ENCODE data around the gene CLDN24.

DNA sequence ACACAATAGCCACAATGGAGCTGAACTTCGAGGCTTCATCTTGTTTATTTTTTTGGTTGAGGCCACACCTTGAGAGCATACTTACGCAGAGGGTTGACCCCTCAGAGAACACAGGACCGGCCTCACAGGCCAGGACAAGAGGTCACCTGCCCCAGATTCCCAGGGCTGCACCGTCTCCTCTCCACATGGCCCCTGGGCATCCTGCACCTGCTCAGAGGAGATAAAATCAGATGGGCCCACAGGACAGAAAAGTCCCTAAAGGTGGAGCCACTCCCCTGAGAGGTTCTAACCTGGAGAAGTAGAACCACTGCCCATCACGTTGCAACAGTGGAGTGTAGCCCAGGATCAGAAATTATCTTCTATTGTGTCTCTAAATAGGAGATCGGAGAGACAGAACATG is 1.1 kb upstream of the CLDN24 start:
- no peak for TF ChIP-seq POLR2A (IDR thresholded peaks at IDR 0.05; ENCODE audit: extremely low read depth, insufficient read length)
- TF ChIP-seq, protein P1, sequence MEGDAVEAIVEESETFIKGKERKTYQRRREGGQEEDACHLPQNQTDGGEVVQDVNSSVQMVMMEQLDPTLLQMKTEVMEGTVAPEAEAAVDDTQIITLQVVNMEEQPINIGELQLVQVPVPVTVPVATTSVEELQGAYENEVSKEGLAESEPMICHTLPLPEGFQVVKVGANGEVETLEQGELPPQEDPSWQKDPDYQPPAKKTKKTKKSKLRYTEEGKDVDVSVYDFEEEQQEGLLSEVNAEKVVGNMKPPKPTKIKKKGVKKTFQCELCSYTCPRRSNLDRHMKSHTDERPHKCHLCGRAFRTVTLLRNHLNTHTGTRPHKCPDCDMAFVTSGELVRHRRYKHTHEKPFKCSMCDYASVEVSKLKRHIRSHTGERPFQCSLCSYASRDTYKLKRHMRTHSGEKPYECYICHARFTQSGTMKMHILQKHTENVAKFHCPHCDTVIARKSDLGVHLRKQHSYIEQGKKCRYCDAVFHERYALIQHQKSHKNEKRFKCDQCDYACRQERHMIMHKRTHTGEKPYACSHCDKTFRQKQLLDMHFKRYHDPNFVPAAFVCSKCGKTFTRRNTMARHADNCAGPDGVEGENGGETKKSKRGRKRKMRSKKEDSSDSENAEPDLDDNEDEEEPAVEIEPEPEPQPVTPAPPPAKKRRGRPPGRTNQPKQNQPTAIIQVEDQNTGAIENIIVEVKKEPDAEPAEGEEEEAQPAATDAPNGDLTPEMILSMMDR (IDR thresholded peaks at IDR 0.05; ENCODE audit: low read depth, low read length), result no peak
- TF ChIP-seq, protein P2, sequence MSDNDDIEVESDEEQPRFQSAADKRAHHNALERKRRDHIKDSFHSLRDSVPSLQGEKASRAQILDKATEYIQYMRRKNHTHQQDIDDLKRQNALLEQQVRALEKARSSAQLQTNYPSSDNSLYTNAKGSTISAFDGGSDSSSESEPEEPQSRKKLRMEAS (IDR thresholded peaks at IDR 0.05; ENCODE audit: low read depth, low read length), result no peak
- no peak for TF ChIP-seq MYC (IDR thresholded peaks at IDR 0.05; ENCODE audit: low read depth, low read length)
